GM15510 (cell line): Measurements from ENCODE around the gene ASAP2.

Experiments
- POLR2A ChIP-seq: IDR thresholded peaks from 3 replicates; pipeline ENCODE4 v1.6.1; 2011; ENCODE audit warnings: borderline replicate concordance; ENCODE audit not compliant: insufficient read length; ENCODE audit errors: extremely low read depth

Gene ASAP2

GRCh38 chr2:9199716-9200632 lies 6.6 kb upstream of the ASAP2 start:
- no peak for TF ChIP-seq POLR2A

- no peak for TF ChIP-seq POLR2A
Observed at GRCh38 chr2:9200633-9201015, 6.0 kb upstream of the ASAP2 start.

- TF ChIP-seq POLR2A, result no peak
Observed at GRCh38 chr2:9201185-9201891, 5.3 kb upstream of the ASAP2 start.

GRCh38 chr2:9203006-9203405 lies 3.6 kb upstream of the ASAP2 start:
- no peak for TF ChIP-seq POLR2A

GRCh38 chr2:9203876-9204275 lies 2.7 kb upstream of the ASAP2 start:
- TF ChIP-seq POLR2A, result no peak

GRCh38 chr2:9204939-9205338 lies 1.7 kb upstream of the ASAP2 start:
- no peak for TF ChIP-seq POLR2A

GRCh38 chr2:9205486-9205885 lies 1.1 kb upstream of the ASAP2 start:
- no peak for TF ChIP-seq POLR2A

- TF ChIP-seq POLR2A, result no peak
Observed at GRCh38 chr2:9206991-9207640, 504 bp downstream of the ASAP2 start.

GRCh38 chr2:9207641-9208311 lies 1.2 kb downstream of the ASAP2 start:
- TF ChIP-seq POLR2A, result no peak

- no peak for TF ChIP-seq POLR2A
Observed at GRCh38 chr2:9208875-9209274, 2.3 kb downstream of the ASAP2 start.

GRCh38 chr2:9210030-9210429 lies 3.4 kb downstream of the ASAP2 start:
- TF ChIP-seq POLR2A, result no peak

GRCh38 chr2:9211496-9211895 lies 4.9 kb downstream of the ASAP2 start:
- no peak for TF ChIP-seq POLR2A

- no peak for TF ChIP-seq POLR2A
Observed at GRCh38 chr2:9212010-9212635, 5.5 kb downstream of the ASAP2 start.

- TF ChIP-seq POLR2A, result no peak
Observed at GRCh38 chr2:9212661-9213411, 6.2 kb downstream of the ASAP2 start.
